ENCODE data around the gene ASPA. TPM values are rescaled to one million over a fixed set of nuclear protein-coding genes. Genes with fewer than 3 reads are reported as not detected.

Gene ASPA
- total and polyA plus RNA-seq, 2 donors (not counting 3 experiments of a cell fraction or from before 2014, with no cell fraction given) = 0.01 TPM; not detected in 1

DNA sequence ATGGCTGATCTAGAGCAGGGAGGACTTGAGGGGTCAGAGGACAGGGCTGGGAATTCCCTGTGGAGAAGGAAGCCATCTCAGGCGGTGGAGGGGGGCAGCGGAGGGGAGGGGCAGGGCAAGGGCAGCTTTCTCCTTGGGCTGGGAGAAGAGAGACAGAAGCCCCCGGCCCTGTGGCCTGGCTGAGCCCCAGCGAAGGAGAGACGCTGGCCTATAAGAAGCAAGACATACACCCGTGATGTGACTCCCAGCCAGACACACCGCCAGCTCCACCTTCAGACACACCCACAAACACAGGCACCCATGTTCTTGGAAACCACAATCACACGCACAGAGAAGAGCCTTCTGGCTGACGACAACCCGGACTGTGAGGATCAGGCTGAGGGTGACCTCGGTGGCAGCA, 71.8 kb downstream of the ASPA start:
- Histone ChIP-seq H3K4me1 (ENCODE audit: control insufficient read depth, extremely low read depth, insufficient read depth, low read length) (no peaks in the 10 kb centered on the region), H3K4me3 (replicated peaks in 1 of 3; ENCODE audit: insufficient read depth in 1 of 3, low read depth in 1 of 3, low read length in 3 of 3) (no peak overlapping the region), H3K9me1 (replicated peaks; ENCODE audit: control insufficient read depth, extremely low read depth, insufficient read depth, low read length) (no peaks in the 10 kb centered on the region), H3K9ac (replicated peaks; ENCODE audit: extremely low read depth, insufficient read depth, low read length) (no peak overlapping the region), H3K4me2 (ENCODE audit: insufficient read depth, low read length) (no peak overlapping the region), H3K27ac (ENCODE audit: insufficient read depth, low read depth, low read length) (no peak overlapping the region), H3K36me3 (ENCODE audit: control insufficient read depth in 2 of 2, extremely low read depth in 1 of 2, insufficient read depth in 2 of 2, low read length in 2 of 2) (no peaks in the 10 kb centered on the region), H3K9me3 (replicated peaks; ENCODE audit: control insufficient read depth, insufficient read depth, low read length) (no peaks in the 10 kb centered on the region), H2AFZ (ENCODE audit: low read depth, low read length) (no peak overlapping the region), H3K79me2 (ENCODE audit: control insufficient read depth, insufficient read depth, low read length) (no peaks in the 10 kb centered on the region), H3K27me3 (ENCODE audit: control insufficient read depth in 2 of 2, insufficient read depth in 2 of 2, low read length in 2 of 2) (no peaks in the 10 kb centered on the region), H4K20me1 (replicated peaks; ENCODE audit: control insufficient read depth, extremely low read depth, insufficient read depth, low read length) (no peaks in the 10 kb centered on the region)
- intact Hi-C loops (cut with micrococcal nuclease) (no loop called here), dilution Hi-C loops (cut with MboI; ENCODE audit: extremely low pct_ligation_motif_present, low sequenced_read_pairs) (no loop called here)
- POLR2A ChIA-PET = no interaction called here
- FAIRE-seq (no peak), DNase-seq (ENCODE audit: low read depth, low spot score) (no peak)
- BruUV-seq (replicated peaks) = no TSS peak
- CTCF ChIA-PET = no interaction called here
- TF ChIP-seq, protein P1, sequence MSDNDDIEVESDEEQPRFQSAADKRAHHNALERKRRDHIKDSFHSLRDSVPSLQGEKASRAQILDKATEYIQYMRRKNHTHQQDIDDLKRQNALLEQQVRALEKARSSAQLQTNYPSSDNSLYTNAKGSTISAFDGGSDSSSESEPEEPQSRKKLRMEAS (IDR thresholded peaks at IDR 0.05; ENCODE audit: insufficient read depth, insufficient read length) = no peak
- TF ChIP-seq, protein P2, sequence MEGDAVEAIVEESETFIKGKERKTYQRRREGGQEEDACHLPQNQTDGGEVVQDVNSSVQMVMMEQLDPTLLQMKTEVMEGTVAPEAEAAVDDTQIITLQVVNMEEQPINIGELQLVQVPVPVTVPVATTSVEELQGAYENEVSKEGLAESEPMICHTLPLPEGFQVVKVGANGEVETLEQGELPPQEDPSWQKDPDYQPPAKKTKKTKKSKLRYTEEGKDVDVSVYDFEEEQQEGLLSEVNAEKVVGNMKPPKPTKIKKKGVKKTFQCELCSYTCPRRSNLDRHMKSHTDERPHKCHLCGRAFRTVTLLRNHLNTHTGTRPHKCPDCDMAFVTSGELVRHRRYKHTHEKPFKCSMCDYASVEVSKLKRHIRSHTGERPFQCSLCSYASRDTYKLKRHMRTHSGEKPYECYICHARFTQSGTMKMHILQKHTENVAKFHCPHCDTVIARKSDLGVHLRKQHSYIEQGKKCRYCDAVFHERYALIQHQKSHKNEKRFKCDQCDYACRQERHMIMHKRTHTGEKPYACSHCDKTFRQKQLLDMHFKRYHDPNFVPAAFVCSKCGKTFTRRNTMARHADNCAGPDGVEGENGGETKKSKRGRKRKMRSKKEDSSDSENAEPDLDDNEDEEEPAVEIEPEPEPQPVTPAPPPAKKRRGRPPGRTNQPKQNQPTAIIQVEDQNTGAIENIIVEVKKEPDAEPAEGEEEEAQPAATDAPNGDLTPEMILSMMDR (IDR thresholded peaks at IDR 0.05; ENCODE audit: extremely low read depth in 1 of 2, insufficient read depth in 1 of 2, low read depth in 1 of 2, low read length in 2 of 2) = no peak

DNA sequence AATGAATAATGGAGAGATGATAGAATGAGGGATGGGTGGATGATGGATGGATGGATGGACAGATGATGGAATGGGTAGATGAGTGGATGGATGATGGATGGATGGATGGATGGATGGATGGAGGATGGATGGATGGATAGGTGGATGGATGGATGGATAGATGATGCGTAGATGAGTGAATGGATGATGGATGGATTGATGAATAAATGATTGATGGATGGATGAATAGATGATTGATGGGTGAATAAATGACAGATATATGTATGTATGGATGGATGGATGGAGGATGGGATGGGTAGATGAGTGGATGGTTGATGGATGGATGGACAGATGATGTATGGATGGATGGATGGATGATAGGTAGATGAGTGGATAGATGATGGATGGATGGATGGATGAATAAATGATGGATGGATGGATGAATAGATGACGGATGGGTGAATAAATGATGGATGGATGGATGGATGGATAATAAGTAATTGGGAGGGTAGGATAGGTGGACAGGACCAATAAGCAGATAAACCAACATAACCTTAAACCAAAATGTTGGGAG, 73.9 kb downstream of the ASPA start:
- intact Hi-C loops (cut with micrococcal nuclease) = no loop called here
- no peaks in the 10 kb centered on the region for H3K9me3 ChIP-seq (replicated peaks; ENCODE audit: control insufficient read depth, insufficient read depth, low read length)
- no peak overlapping the region for H3K4me3 ChIP-seq (replicated peaks in 1 of 3; ENCODE audit: insufficient read depth in 1 of 3, low read depth in 1 of 3, low read length in 3 of 3)

More for the DNA sequence above, 73.9 kb downstream of the ASPA start:
- CTCF ChIA-PET = no interaction called here
- H2AFZ ChIP-seq (ENCODE audit: low read depth, low read length) = no peak overlapping the region
- H3K9ac ChIP-seq (replicated peaks; ENCODE audit: extremely low read depth, insufficient read depth, low read length) = no peak overlapping the region
- DNase-seq (ENCODE audit: low read depth, low spot score) (no peak), FAIRE-seq (no peak)
- no peaks in the 10 kb centered on the region for H4K20me1 ChIP-seq (replicated peaks; ENCODE audit: control insufficient read depth, extremely low read depth, insufficient read depth, low read length)
- no peak overlapping the region for H3K27ac ChIP-seq (ENCODE audit: insufficient read depth, low read depth, low read length)
- no peaks in the 10 kb centered on the region for H3K79me2 ChIP-seq (ENCODE audit: control insufficient read depth, insufficient read depth, low read length)
- POLR2A ChIA-PET = no interaction called here
- BruUV-seq (replicated peaks) = no TSS peak
- no peaks in the 10 kb centered on the region for H3K36me3 ChIP-seq (ENCODE audit: control insufficient read depth in 2 of 2, extremely low read depth in 1 of 2, insufficient read depth in 2 of 2, low read length in 2 of 2)
- H3K4me2 ChIP-seq (ENCODE audit: insufficient read depth, low read length) = no peak overlapping the region
- dilution Hi-C loops (cut with MboI; ENCODE audit: extremely low pct_ligation_motif_present, low sequenced_read_pairs) = no loop called here
- no peaks in the 10 kb centered on the region for H3K4me1 ChIP-seq (ENCODE audit: control insufficient read depth, extremely low read depth, insufficient read depth, low read length)
- H3K27me3 ChIP-seq (ENCODE audit: control insufficient read depth in 2 of 2, insufficient read depth in 2 of 2, low read length in 2 of 2) = no peaks in the 10 kb centered on the region
- no peaks in the 10 kb centered on the region for H3K9me1 ChIP-seq (replicated peaks; ENCODE audit: control insufficient read depth, extremely low read depth, insufficient read depth, low read length)
- TF ChIP-seq EZH2 (IDR thresholded peaks at IDR 0.05; ENCODE audit: borderline replicate concordance, low read depth, low read length, severe bottlenecking) (no peak), GATA2 (IDR thresholded peaks at IDR 0.05; ENCODE audit: insufficient read depth, insufficient read length, low read depth, low read length) (no peak), FOS (IDR thresholded peaks at IDR 0.05; ENCODE audit: borderline replicate concordance, insufficient read depth, low read length) (no peak), JUN (IDR thresholded peaks at IDR 0.05; ENCODE audit: borderline replicate concordance, insufficient read depth, insufficient read length, low read depth) (no peak), POLR2A (IDR thresholded peaks at IDR 0.05; ENCODE audit: low read depth, low read length) (no peak)
- TF ChIP-seq, protein P1 (IDR thresholded peaks at IDR 0.05; ENCODE audit: insufficient read depth, insufficient read length) = no peak

Measured in endothelial cell of umbilical vein (primary cell).